ENCODE data around the gene FAM193B.
A peak's percentile ranks its signal among the peaks of the same experiment; 100 is the strongest.

Gene FAM193B

DNA sequence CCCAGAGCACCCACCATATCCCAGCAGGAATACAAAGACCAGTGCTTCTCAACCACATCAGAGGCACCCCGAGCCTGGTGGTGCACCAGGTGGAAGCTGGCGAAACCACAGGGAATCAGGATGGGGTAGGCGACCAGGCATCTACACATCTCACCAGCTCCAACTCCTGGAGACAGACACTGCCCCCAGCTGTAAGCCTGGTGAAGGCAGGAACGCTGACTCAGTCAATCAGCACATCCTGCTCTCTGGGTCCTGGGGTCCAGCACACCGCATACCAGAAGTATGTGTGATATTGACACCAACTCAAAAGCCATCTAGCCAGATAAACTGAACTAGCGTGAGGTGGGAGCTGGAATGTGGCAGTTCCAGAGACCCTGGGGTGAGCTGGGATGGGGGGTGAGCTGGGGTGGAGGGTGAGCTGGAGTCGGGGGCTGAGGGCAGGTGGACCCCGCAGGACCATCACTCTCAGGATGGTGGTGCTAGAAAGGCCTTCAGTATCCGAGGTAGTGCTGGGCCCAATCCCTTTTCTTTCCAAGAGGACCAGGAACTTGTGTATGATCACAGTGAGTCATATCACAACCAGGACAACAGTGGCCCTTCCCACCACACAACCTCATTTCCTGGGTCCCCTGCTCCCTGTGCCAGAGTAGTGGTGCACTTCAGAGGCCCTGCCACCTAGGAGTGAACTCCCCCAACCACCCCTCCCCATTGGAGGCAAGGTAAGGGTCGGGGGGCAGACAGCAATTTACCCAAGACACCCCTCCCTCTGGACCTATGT, 83.4 kb downstream of the FAM193B start:
- peak; percentile 73 for DNase-seq (ENCODE audit: low read depth)

Data from EH (cell line).